Measurements from ENCODE around the gene ZIC1.

DNA sequence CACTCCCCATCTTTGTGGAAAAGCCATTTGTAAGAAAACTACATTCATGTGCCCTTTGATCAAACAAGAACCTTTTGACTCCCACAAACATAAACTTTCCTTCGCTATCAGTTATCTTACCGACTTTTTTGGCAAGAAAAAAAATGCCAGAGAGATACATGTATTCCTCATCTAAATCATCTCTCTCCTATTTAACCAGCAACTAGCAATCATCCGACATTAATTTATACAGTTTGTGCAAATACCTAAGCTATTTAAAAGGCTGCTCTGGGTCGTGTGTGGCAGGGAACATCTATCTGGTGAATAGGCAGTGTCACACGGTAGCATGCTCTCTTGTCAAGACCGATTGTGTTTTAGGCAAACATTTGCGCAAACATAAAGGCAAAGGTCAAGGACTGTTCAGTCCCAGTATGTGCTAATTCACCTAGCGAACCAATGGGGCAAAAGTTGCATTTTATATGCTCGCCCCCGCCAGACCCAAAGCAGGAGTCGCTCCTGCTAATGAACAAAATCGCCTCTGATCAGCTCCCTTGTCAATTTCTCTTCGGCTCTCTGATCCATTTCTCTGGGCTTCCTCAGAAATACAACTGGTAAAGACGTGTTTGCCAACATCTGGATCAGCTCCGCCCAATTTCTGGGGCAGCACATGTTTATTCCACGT, 40.5 kb upstream of the ZIC1 start:
- no peak for TF ChIP-seq ZC3H10 (CRISPR knock-in tag; IDR thresholded peaks at IDR 0.05)
- TF ChIP-seq PATZ1 (CRISPR knock-in tag; IDR thresholded peaks at IDR 0.05; ENCODE audit: borderline replicate concordance) = no peak
- TF ChIP-seq ZNF70 (CRISPR knock-in tag; IDR thresholded peaks at IDR 0.05) = no peak
- no peak for TF ChIP-seq ISL1 (CRISPR knock-in tag; IDR thresholded peaks at IDR 0.05)
- TF ChIP-seq PPARA (CRISPR knock-in tag; IDR thresholded peaks at IDR 0.05; ENCODE audit: borderline replicate concordance) = no peak
- no peak for TF ChIP-seq BACH2 (CRISPR knock-in tag; IDR thresholded peaks at IDR 0.05; ENCODE audit: borderline replicate concordance)
- no peak for TF ChIP-seq GLIS3 (CRISPR knock-in tag; IDR thresholded peaks at IDR 0.05)
- TF ChIP-seq ZFP30 (CRISPR knock-in tag; IDR thresholded peaks at IDR 0.05) = no peak
- no peak for TF ChIP-seq ZNF8 (CRISPR knock-in tag; IDR thresholded peaks at IDR 0.05)
- TF ChIP-seq TCF4 (CRISPR knock-in tag; IDR thresholded peaks at IDR 0.05; ENCODE audit: borderline replicate concordance) = no peak
- TF ChIP-seq CSRNP3 (CRISPR knock-in tag; IDR thresholded peaks at IDR 0.05) = no peak
- TF ChIP-seq CREB5 (CRISPR knock-in tag; IDR thresholded peaks at IDR 0.05; ENCODE audit: low read depth) = no peak
- TF ChIP-seq ARNTL (CRISPR knock-in tag; IDR thresholded peaks at IDR 0.05; ENCODE audit: borderline replicate concordance, low read depth) = no peak
- no peak for TF ChIP-seq CSDC2 (CRISPR knock-in tag; IDR thresholded peaks at IDR 0.05)
